Testis (tissue), 3 donors: ENCODE measurements around the gene PDE4B. TPM values are rescaled to one million over a fixed set of nuclear protein-coding genes. Genes with fewer than 3 reads are reported as not detected.

Experiments used
- DNase-seq: peaks from one replicate; pipeline ENCODE4 v3.0.0-alpha.2; 2019
- H3K27ac ChIP-seq, 2 donors: fragments of 200-600 bp; sonication (generic); one replicate each; pipeline ENCODE4 v1.5.1; 2019
- H3K27me3 ChIP-seq: fragments of 200-600 bp; sonication (generic); one replicate; pipeline ENCODE4 v1.5.1; 2019
- H3K36me3 ChIP-seq: fragments of 200-600 bp; sonication (generic); one replicate; pipeline ENCODE4 v1.5.1; 2017; ENCODE audit warnings: low read depth; ENCODE audit errors: missing control alignments
- H3K4me1 ChIP-seq: fragments of 200-600 bp; sonication (generic); one replicate; pipeline ENCODE4 v1.5.1; 2019
- H3K4me3 ChIP-seq, 2 donors: fragments of 200-600 bp; sonication (generic); one replicate each; pipeline ENCODE4 v1.5.1; 2017 to 2019
- H3K9me3 ChIP-seq: fragments of 200-600 bp; sonication (generic); one replicate; pipeline ENCODE4 v1.5.1; 2017
- POLR2A ChIP-seq: fragments of 450-650 bp; IDR thresholded peaks from one replicate; pipeline ENCODE4 v1.6.1; 2017; ENCODE audit warnings: antibody characterized with exemption, mild to moderate bottlenecking, moderate library complexity
- WGBS, 2 donors: methylation state at CpG; one replicate each; pipeline ENCODE4 v1.1.5; 2018; 5-methylcytosine and 5-hydroxymethylcytosine counted together
- intact Hi-C: fragments of 100-400 bp; cut with DNase I; formaldehyde crosslinking; loops from one replicate; pipeline ENCODE4 v1.15.1; 2023; ENCODE audit warnings: low total_unique reads
- polyA plus RNA-seq: library from polyadenylated mRNA; stranded (reverse); fragments of 350-450 nt; fragmentation: Illumina TruSeq; extraction: RNeasy Lipid Tissue Mini Kit (QIAGEN cat#74804); gene quantifications from one replicate; pipeline ENCODE4 v1.2.3, GENCODE V29; 2014; ENCODE audit warnings: low read depth, low replicate concordance; ENCODE audit not compliant: insufficient read depth
- total RNA-seq, 2 donors: library from RNA; depleted of rRNA; stranded (reverse); fragments of >200 nt; gene quantifications; one replicate each; pipeline ENCODE4 v1.2.3, GENCODE V29; 2016
- TF ChIP-seq, protein P1 (sequence below), 3 experiments: fragments of 450-650 bp in 2 of 3; fragments of 200-600 bp in 1 of 3; sonication (generic) in 1 of 3; IDR thresholded peaks; one replicate each; pipeline ENCODE4 v1.5.1; 2016 to 2019; ENCODE audit warnings: antibody characterized with exemption in 3 of 3, mild to moderate bottlenecking in 2 of 3, moderate library complexity in 1 of 3

PDE4B gene
- total and polyA plus RNA-seq, 3 donors from 2014 or later, result 11.5 to 16.1 (median 12.4) TPM

GRCh38 chr1:66166753-66167152 lies 374.1 kb downstream of the PDE4B start:
- H3K9me3 ChIP-seq, result no peaks in the 10 kb centered on the region
- H3K27ac ChIP-seq, result no peak overlapping the region
- H3K36me3 ChIP-seq, result no peaks in the 10 kb centered on the region
- WGBS, 2 donors, result 93 to 94% methylated on average over 3 of the region's 3 CpGs
- H3K4me3 ChIP-seq, result no peak overlapping the region
- no peak for TF ChIP-seq POLR2A
- TF ChIP-seq, protein P1, sequence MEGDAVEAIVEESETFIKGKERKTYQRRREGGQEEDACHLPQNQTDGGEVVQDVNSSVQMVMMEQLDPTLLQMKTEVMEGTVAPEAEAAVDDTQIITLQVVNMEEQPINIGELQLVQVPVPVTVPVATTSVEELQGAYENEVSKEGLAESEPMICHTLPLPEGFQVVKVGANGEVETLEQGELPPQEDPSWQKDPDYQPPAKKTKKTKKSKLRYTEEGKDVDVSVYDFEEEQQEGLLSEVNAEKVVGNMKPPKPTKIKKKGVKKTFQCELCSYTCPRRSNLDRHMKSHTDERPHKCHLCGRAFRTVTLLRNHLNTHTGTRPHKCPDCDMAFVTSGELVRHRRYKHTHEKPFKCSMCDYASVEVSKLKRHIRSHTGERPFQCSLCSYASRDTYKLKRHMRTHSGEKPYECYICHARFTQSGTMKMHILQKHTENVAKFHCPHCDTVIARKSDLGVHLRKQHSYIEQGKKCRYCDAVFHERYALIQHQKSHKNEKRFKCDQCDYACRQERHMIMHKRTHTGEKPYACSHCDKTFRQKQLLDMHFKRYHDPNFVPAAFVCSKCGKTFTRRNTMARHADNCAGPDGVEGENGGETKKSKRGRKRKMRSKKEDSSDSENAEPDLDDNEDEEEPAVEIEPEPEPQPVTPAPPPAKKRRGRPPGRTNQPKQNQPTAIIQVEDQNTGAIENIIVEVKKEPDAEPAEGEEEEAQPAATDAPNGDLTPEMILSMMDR (IDR thresholded peaks at IDR 0.05), result no peak
- no peak for DNase-seq
- intact Hi-C loops, result no loop called here
- no peaks in the 10 kb centered on the region for H3K4me1 ChIP-seq
- no peaks in the 10 kb centered on the region for H3K27me3 ChIP-seq

DNA sequence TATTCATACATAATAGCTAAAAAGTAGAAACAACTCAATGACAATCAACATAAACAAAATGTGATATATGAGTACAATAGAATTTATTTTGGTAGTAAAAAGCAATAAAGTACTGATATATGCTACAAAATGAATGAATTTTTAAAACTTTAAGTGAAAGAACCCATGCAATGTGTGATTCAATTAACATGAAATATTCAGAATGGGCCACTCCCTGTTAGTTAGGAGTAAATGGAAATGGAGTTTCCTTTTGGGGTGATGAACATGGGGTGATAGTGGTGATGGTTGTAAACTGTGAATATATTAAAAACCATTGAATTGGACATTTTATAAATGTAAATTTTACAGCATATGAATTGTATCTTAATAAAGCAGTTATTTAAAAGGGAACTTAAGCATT lies 374.6 kb downstream of the PDE4B start:
- Histone ChIP-seq H3K4me1 (no peaks in the 10 kb centered on the region), H3K4me3 (no peak overlapping the region), H3K36me3 (no peaks in the 10 kb centered on the region), H3K27ac (no peak overlapping the region), H3K9me3 (no peaks in the 10 kb centered on the region), H3K27me3 (no peaks in the 10 kb centered on the region)
- DNase-seq, result no peak
- intact Hi-C loops, result no loop called here
- no peak for TF ChIP-seq POLR2A
- TF ChIP-seq, protein P1 (IDR thresholded peaks at IDR 0.05), result no peak

GRCh38 chr1:66168467-66168887 lies 375.8 kb downstream of the PDE4B start:
- intact Hi-C loops, result no loop called here

GRCh38 chr1:66168948-66169671 lies 376.4 kb downstream of the PDE4B start:
- no peaks in the 10 kb centered on the region for H3K36me3 ChIP-seq
- 50 to 64% methylated on average over 6 of the region's 6 CpGs for WGBS, 2 donors
- no peak for DNase-seq
- no peaks in the 10 kb centered on the region for H3K27me3 ChIP-seq
- no peaks in the 10 kb centered on the region for H3K9me3 ChIP-seq
- H3K4me3 ChIP-seq, result no peak overlapping the region
- TF ChIP-seq POLR2A, result no peak
- TF ChIP-seq, protein P1 (IDR thresholded peaks at IDR 0.05), result no peak
- no peaks in the 10 kb centered on the region for H3K4me1 ChIP-seq
- H3K27ac ChIP-seq, result no peak overlapping the region
- intact Hi-C loops, result no loop called here

More at GRCh38 chr1:66168467-66168887, 375.8 kb downstream of the PDE4B start:
- WGBS, 2 donors, result 58 to 75% methylated on average over 5 of the region's 5 CpGs
- Histone ChIP-seq H3K36me3 (no peaks in the 10 kb centered on the region), H3K27ac (no peak overlapping the region), H3K4me1 (no peaks in the 10 kb centered on the region), H3K4me3 (no peak overlapping the region), H3K9me3 (no peaks in the 10 kb centered on the region), H3K27me3 (no peaks in the 10 kb centered on the region)
- no peak for DNase-seq
- TF ChIP-seq, protein P1 (IDR thresholded peaks at IDR 0.05), result no peak
- no peak for TF ChIP-seq POLR2A

DNA sequence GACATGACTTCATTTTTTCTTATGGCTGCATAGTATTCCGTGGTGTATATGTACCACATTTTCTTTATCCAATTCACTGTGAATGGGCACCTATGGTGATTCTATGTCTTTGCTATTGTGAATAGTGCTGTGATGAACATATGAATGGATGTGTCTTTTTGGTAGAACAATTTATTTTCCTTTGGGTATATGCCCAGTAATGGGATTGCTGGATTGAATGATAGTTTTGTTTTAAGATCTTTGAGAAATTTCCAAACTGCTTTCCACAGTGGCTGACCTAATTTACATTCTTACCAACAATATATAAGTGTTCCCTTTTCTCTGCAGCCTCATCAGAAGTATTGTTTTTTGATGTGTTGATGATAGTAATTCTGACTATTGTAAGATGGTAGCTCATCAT lies 379.6 kb downstream of the PDE4B start:
- DNase-seq, result no peak
- WGBS, 2 donors, result 84 to 97% methylated on average over 1 of the region's 1 CpG
- no peaks in the 10 kb centered on the region for H3K9me3 ChIP-seq
- H3K27me3 ChIP-seq, result no peaks in the 10 kb centered on the region
- no peak overlapping the region for H3K4me3 ChIP-seq
- intact Hi-C loops, result no loop called here
- TF ChIP-seq, protein P1 (IDR thresholded peaks at IDR 0.05), result no peak
- no peak for TF ChIP-seq POLR2A
- no peaks in the 10 kb centered on the region for H3K4me1 ChIP-seq
- no peak overlapping the region for H3K27ac ChIP-seq
- H3K36me3 ChIP-seq, result no peaks in the 10 kb centered on the region
